Sigmoid colon (tissue), 4 donors: ENCODE measurements around the gene GRM7.

Experiments used
- POLR2AphosphoS5 ChIP-seq, 4 donors: sonication (generic); formaldehyde crosslinking; IDR thresholded peaks; one replicate each; pipeline ENCODE4 v1.6.1; 2017; ENCODE audit warnings: antibody characterized with exemption in 4 of 4
- TF ChIP-seq, protein P1 (sequence below), 4 experiments: fragments of 450-650 bp in 3 of 4; fragments of 200-600 bp in 1 of 4; IDR thresholded peaks; one replicate each; pipeline ENCODE4 v1.5.1; 2016 to 2019; ENCODE audit warnings: antibody characterized with exemption in 4 of 4, mild to moderate bottlenecking in 3 of 4, moderate library complexity in 2 of 4

- TF ChIP-seq, protein P1, sequence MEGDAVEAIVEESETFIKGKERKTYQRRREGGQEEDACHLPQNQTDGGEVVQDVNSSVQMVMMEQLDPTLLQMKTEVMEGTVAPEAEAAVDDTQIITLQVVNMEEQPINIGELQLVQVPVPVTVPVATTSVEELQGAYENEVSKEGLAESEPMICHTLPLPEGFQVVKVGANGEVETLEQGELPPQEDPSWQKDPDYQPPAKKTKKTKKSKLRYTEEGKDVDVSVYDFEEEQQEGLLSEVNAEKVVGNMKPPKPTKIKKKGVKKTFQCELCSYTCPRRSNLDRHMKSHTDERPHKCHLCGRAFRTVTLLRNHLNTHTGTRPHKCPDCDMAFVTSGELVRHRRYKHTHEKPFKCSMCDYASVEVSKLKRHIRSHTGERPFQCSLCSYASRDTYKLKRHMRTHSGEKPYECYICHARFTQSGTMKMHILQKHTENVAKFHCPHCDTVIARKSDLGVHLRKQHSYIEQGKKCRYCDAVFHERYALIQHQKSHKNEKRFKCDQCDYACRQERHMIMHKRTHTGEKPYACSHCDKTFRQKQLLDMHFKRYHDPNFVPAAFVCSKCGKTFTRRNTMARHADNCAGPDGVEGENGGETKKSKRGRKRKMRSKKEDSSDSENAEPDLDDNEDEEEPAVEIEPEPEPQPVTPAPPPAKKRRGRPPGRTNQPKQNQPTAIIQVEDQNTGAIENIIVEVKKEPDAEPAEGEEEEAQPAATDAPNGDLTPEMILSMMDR (IDR thresholded peaks at IDR 0.05), result no peak
- TF ChIP-seq POLR2AphosphoS5 (IDR thresholded peaks at IDR 0.05), result no peak
Observed at GRCh38 chr3:7620401-7620800, 759.5 kb downstream of the GRM7 start.
